ENCODE results near the gene ATP11B. TPM values are rescaled to one million over a fixed set of nuclear protein-coding genes. Genes with fewer than 3 reads are reported as not detected.

The ATP11B gene
- total RNA-seq, 2 donors from 2014 or later, result 100 to 129 TPM

- no peaks in the 10 kb centered on the region for H3K36me3 ChIP-seq
- no peaks in the 10 kb centered on the region for H3K9me3 ChIP-seq
- DNase-seq, result no peak
- H3K9ac ChIP-seq (ENCODE audit: low read depth in 2 of 2, low read length in 2 of 2), result no peak overlapping the region
- no peak overlapping the region for H3K27ac ChIP-seq
- intact Hi-C loops (cut with DNase I), result no loop called here
- H3K4me3 ChIP-seq, result no peak overlapping the region
- H3K27me3 ChIP-seq, result no peaks in the 10 kb centered on the region
- peaks cover 2% of the 10 kb centered on the region for H3K4me1 ChIP-seq
- TF ChIP-seq CTCF (IDR thresholded peaks at IDR 0.05), result no peak
Observed at GRCh38 chr3:182969853-182970252, 176.5 kb downstream of the ATP11B start.

GRCh38 chr3:182970811-182971418 is 177.6 kb downstream of the ATP11B start:
- Histone ChIP-seq H3K4me3 (no peak overlapping the region), H3K36me3 (no peaks in the 10 kb centered on the region), H3K9me3 (no peaks in the 10 kb centered on the region), H3K4me1 (peaks cover 2% of the 10 kb centered on the region), H3K9ac (ENCODE audit: low read depth in 2 of 2, low read length in 2 of 2) (peak overlapping the region in 1 of 2 donors; percentile 3), H3K27ac (no peak overlapping the region), H3K27me3 (no peaks in the 10 kb centered on the region)
- DNase-seq, result no peak
- intact Hi-C loops (cut with DNase I), result no loop called here
- TF ChIP-seq CTCF (IDR thresholded peaks at IDR 0.05), result no peak

Other genes with a start within 250 kb of the ATP11B start
- 10 to 100 TPM; 38.9 to 56.6 TPM for gene DCUN1D1, start 187.0 kb downstream of the ATP11B start, total RNA-seq